K562 (cell line): ENCODE measurements around the gene RNF26. TPM values are rescaled to one million over a fixed set of nuclear protein-coding genes. Genes with fewer than 3 reads are reported as not detected.

Experiments used
- ATAC-seq: fragments of 200-7000 bp; cut with Tn5 transposase; 3 replicates; pipeline ENCODE4 v1.9.1; 2020; ENCODE audit warnings: moderate library complexity
- BruUV-seq: library from RNA; stranded (reverse); fragments of 400-500 nt; replicated peaks from 2 replicates; lab custom pipeline; 2021; lab: Mats Ljungman, UMichigan
- CTCF ChIA-PET: fragments of 300-600 bp; formaldehyde crosslinking; extraction: SDS; loops from one replicate; lab custom pipeline; 2021; ENCODE audit warnings: low intra/inter-chr PET ratio; lab: Yijun Ruan, JAX
- POLR2A ChIA-PET: fragments of 300-600, 350-650 bp; sonication (Branson Sonifier 250); formaldehyde crosslinking; extraction: SDS; loops from one replicate; lab custom pipeline; 2021; ENCODE audit warnings: antibody characterized with exemption, inconsistent platforms; lab: Yijun Ruan, JAX
- DNase-seq, 4 experiments: peaks; one replicate each; pipeline versions ENCODE4 v3.0.0 to v3.0.0-alpha.2; 2011 to 2018; ENCODE audit warnings: low spot score in 3 of 4, mixed read lengths in 3 of 4; ENCODE audit errors: extremely low read depth in 1 of 4
- FAIRE-seq: peaks from 2 replicates; lab custom pipeline; 2011; peaks lifted over from hg19 to GRCh38; lab: Jason Lieb, UNC
- H2AFZ ChIP-seq: 2 replicates; pipeline ENCODE4 v1.6.0; 2011; ENCODE audit warnings: low read depth, low read length, control low read depth, inconsistent platforms
- H3K27ac ChIP-seq: fragments of 200-600 bp; 3 replicates; pipeline ENCODE4 v1.8.0; 2011; ENCODE audit warnings: low read depth, mild to moderate bottlenecking, control low read depth, inconsistent platforms, low read length, moderate library complexity, mixed read lengths; ENCODE audit errors: extremely low read depth
- H3K27me3 ChIP-seq, 2 experiments: fragments of 300-600 bp in 1 of 2; 2 replicates in 1 of 2; 3 replicates in 1 of 2; pipeline versions ENCODE4 v1.6.0 to v1.8.0; 2011; ENCODE audit warnings: inconsistent platforms in 2 of 2, low read length in 2 of 2, mild to moderate bottlenecking in 1 of 2, mixed read lengths in 1 of 2, moderate library complexity in 1 of 2; ENCODE audit not compliant: control insufficient read depth in 2 of 2, insufficient read depth in 2 of 2
- H3K36me3 ChIP-seq: fragments of 300-600 bp; 3 replicates; pipeline ENCODE4 v1.8.0; 2011; ENCODE audit warnings: mild to moderate bottlenecking, low read length, inconsistent platforms; ENCODE audit not compliant: control insufficient read depth, insufficient read depth
- H3K4me1 ChIP-seq, 2 experiments: fragments of 200-600 bp in 1 of 2; replicated peaks in 1 of 2; 2 replicates in 1 of 2; 3 replicates in 1 of 2; pipeline versions ENCODE4 v1.5.1 to v1.8.0; 2011; ENCODE audit warnings: inconsistent platforms in 2 of 2, low read length in 2 of 2, mild to moderate bottlenecking in 1 of 2, mixed read lengths in 1 of 2, moderate library complexity in 1 of 2; ENCODE audit not compliant: control insufficient read depth in 2 of 2, insufficient read depth in 2 of 2
- H3K4me2 ChIP-seq: 2 replicates; pipeline ENCODE4 v1.6.1; 2011; ENCODE audit warnings: low read length, control low read depth, inconsistent platforms, mixed read lengths; ENCODE audit not compliant: insufficient read depth
- H3K4me3 ChIP-seq: fragments of 200-600 bp; sonication (generic), shearing (Covaris generic); 2 replicates; pipeline ENCODE4 v1.5.1; 2016; ENCODE audit warnings: control low read depth, inconsistent platforms
- H3K79me2 ChIP-seq: fragments of 200-600 bp; 3 replicates; pipeline ENCODE4 v1.8.0; 2011; ENCODE audit warnings: low read length, inconsistent platforms; ENCODE audit not compliant: control insufficient read depth, insufficient read depth
- H3K9ac ChIP-seq, 2 experiments: 2 replicates each; pipeline versions ENCODE4 v1.6.0 to v1.6.1; 2011; ENCODE audit warnings: low read depth in 2 of 2, low read length in 2 of 2, control low read depth in 1 of 2, inconsistent platforms in 1 of 2, mild to moderate bottlenecking in 1 of 2, mixed read lengths in 1 of 2; ENCODE audit not compliant: insufficient read depth in 1 of 2
- H3K9me1 ChIP-seq: one replicate; pipeline ENCODE4 v1.6.0; 2011; ENCODE audit warnings: inconsistent platforms, mild to moderate bottlenecking, low read length, moderate library complexity; ENCODE audit not compliant: control insufficient read depth, insufficient read depth
- H3K9me3 ChIP-seq: replicated peaks from 2 replicates; pipeline ENCODE4 v1.5.1; 2011; ENCODE audit warnings: low read depth, low read length, inconsistent platforms; ENCODE audit not compliant: control insufficient read depth, insufficient read depth
- H4K20me1 ChIP-seq: replicated peaks from 2 replicates; pipeline ENCODE4 v1.6.1; 2011; ENCODE audit warnings: low read length, inconsistent platforms, mixed read lengths; ENCODE audit not compliant: control insufficient read depth, insufficient read depth
- CTBP1 ChIP-seq: fragments of 450-650 bp; IDR thresholded peaks from 2 replicates; pipeline ENCODE4 v1.6.1; 2016; ENCODE audit warnings: borderline replicate concordance
- CTCFL ChIP-seq: IDR thresholded peaks from 2 replicates; pipeline ENCODE4 v1.6.1; 2011; ENCODE audit warnings: borderline replicate concordance, low read depth, mild to moderate bottlenecking, moderate library complexity, low read length; ENCODE audit not compliant: insufficient read depth, poor library complexity, severe bottlenecking
- CXXC5 ChIP-seq: fragments of 250-450 bp; sonication (Bioruptor Pico); IDR thresholded peaks from 2 replicates; pipeline ENCODE4 v1.8.0; 2022; ENCODE audit warnings: inconsistent platforms, mild to moderate bottlenecking, moderate library complexity
- GATA2 ChIP-seq: sonication (generic); formaldehyde crosslinking; IDR thresholded peaks from 2 replicates; pipeline ENCODE4 v1.4.0; 2020; ENCODE audit warnings: mild to moderate bottlenecking, missing genetic modification reagents
- HMGXB4 ChIP-seq: sonication (generic); formaldehyde crosslinking; IDR thresholded peaks from 2 replicates; pipeline ENCODE4 v1.8.1; 2023; ENCODE audit warnings: mild to moderate bottlenecking, missing genetic modification reagents
- HNRNPH1 ChIP-seq: fragments of 200-400 bp; formaldehyde crosslinking; optimal IDR thresholded peaks from 2 replicates; pipeline ENCODE3; 2017; ENCODE audit warnings: low read depth, mild to moderate bottlenecking, low read length, moderate library complexity
- KLF16 ChIP-seq: IDR thresholded peaks from 2 replicates; pipeline ENCODE4 v1.6.1; 2016; ENCODE audit warnings: antibody characterized with exemption
- L3MBTL2 ChIP-seq: fragments of 450-650 bp; IDR thresholded peaks from 2 replicates; pipeline ENCODE4 v1.6.1; 2016; ENCODE audit warnings: mild to moderate bottlenecking, moderate library complexity
- MTF1 ChIP-seq: fragments of 250-450 bp; sonication (Bioruptor Pico); IDR thresholded peaks from 2 replicates; pipeline ENCODE4 v1.9.0; 2021; ENCODE audit warnings: moderate library complexity, mild to moderate bottlenecking, inconsistent platforms, borderline replicate concordance
- RUNX1 ChIP-seq: sonication (generic); IDR thresholded peaks from 2 replicates; pipeline ENCODE4 v1.6.1; 2016; ENCODE audit warnings: antibody characterized with exemption, low read depth
- XRCC5 ChIP-seq: fragments of 200-400 bp; formaldehyde crosslinking; IDR thresholded peaks from 2 replicates; pipeline ENCODE4 v1.6.1; 2017; ENCODE audit warnings: low read depth, mild to moderate bottlenecking, low read length
- YY1 ChIP-seq, 3 experiments: IDR thresholded peaks; 2 replicates each; pipeline ENCODE4 v1.6.1; 2011; ENCODE audit warnings: low read length in 2 of 3, mild to moderate bottlenecking in 2 of 3, moderate library complexity in 2 of 3, borderline replicate concordance in 1 of 3, control low read depth in 1 of 3, low read depth in 1 of 3; ENCODE audit not compliant: insufficient read depth in 3 of 3, insufficient replicate concordance in 2 of 3, control insufficient read depth in 1 of 3, insufficient read length in 1 of 3; ENCODE audit errors: extremely low read depth in 1 of 3
- whole genome bisulfite sequencing: fragments of 100-300 bp; shearing (Covaris generic); methylation state at CpG from one replicate; pipeline ENCODE4 v1.1.6; 2016; ENCODE audit warnings: low coverage, mixed read lengths; ENCODE audit not compliant: insufficient coverage; ENCODE audit errors: missing lambda C conversion rate; 5-methylcytosine and 5-hydroxymethylcytosine counted together
- in situ Hi-C: fragments of 300-500 bp; cut with MboI; formaldehyde crosslinking; loops from 4 replicates; pipeline ENCODE4 v1.15.0; 2018; ENCODE audit warnings: inconsistent platforms, mixed read lengths
- intact Hi-C: fragments of 100-400 bp; cut with micrococcal nuclease; formaldehyde crosslinking; loops from 2 replicates; pipeline ENCODE4 v1.14.2; 2022
- polyA plus RNA-seq, 8 experiments: library from polyadenylated mRNA; depleted of rRNA in 4 of 8; stranded (reverse) in 5 of 8; unstranded in 3 of 8; fragments of >200 nt; fragmentation: Nextera tagmentation in 2 of 8; fragmentation: Illumina TruSeq in 1 of 8; extraction: Ambion mirVana in 2 of 8; extraction: Trizol in 1 of 8; gene quantifications; 2 replicates each; pipeline versions ENCODE4 v1.2.1 to v1.2.3, GENCODE V29; 2011 to 2014; ENCODE audit warnings: inconsistent platforms in 1 of 8, missing spikeins in 1 of 8
- total RNA-seq, 7 experiments: library from RNA; depleted of rRNA in 6 of 7; stranded (reverse); fragments of >200 nt in 6 of 7; fragmentation: Illumina TruSeq in 2 of 7; extraction: Trizol in 2 of 7; gene quantifications; 2 replicates each; pipeline versions ENCODE4 v1.2.1 to v1.2.3, GENCODE V29; 2011 to 2021; ENCODE audit warnings: low replicate concordance in 1 of 7

The RNF26 gene
- total and polyA plus RNA-seq, 9 of the 15 experiments (the other 6 are each of a cell fraction or from before 2014, with no cell fraction given): 5.3 to 53.6 (median 12.7) TPM

- no peak; the same call in 1 of the 2 replicates for TF ChIP-seq HMGXB4 (CRISPR knock-in tag)
These were observed 3.4 kb downstream of the RNF26 start (continued) for GRCh38 chr11:119337581-119338317.

- Histone ChIP-seq H3K9me3 (no peaks in the 10 kb centered on the region), H3K4me2 (peak overlapping the region; percentile 66), H3K27ac (0 out of 3 replicates have a peak overlapping the region, but pooled peaks have one; percentile 23), H3K79me2 (peaks cover 30% of the 10 kb centered on the region), H3K36me3 (peaks cover 17% of the 10 kb centered on the region; the same call in 1 of the 3 replicates), H3K9me1 (no peaks in the 10 kb centered on the region), H3K9ac (peak overlapping the region in 1 of 2 experiments; percentile 23; a peak in 1 of 4 replicates), H3K27me3 (peaks cover 0 to 14% of the 10 kb centered on the region in 2 experiments; a peak in 3 of 5 replicates), H4K20me1 (no peaks in the 10 kb centered on the region), H3K4me3 (no peak overlapping the region), H2AFZ (no peak overlapping the region), H3K4me1 (peaks cover 23 to 70% of the 10 kb centered on the region in 2 experiments; a peak in 4 of 5 replicates)
- peak; percentile 88 for FAIRE-seq
- intact Hi-C loops (loop anchor here (2.0 to 5.0 kb wide), 2 partner anchors 34 to 136 kb away; no protein-coding TSS in a partner anchor), in situ Hi-C loops (no loop called here)
- BruUV-seq: no TSS peak
- POLR2A ChIA-PET: interaction anchor here (0.6 to 2.6 kb wide), 21 partner anchors 10 to 450 kb away, joined by 3 to 22 read pairs (median 5); partner anchors contain the start of genes C2CD2L, MCAM and USP2
- 2% methylated on average over 16 of the region's 17 CpGs for WGBS
- peak; percentile 74 to 89 (median 82) for DNase-seq
- ATAC-seq: peak; percentile 73
- CTCF ChIA-PET: interaction anchor here (0.7 to 1.5 kb wide), 3 partner anchors 134 to 432 kb away, joined by 3 to 6 read pairs (median 3); no protein-coding TSS in a partner anchor
- TF ChIP-seq YY1 (IDR thresholded peaks at IDR 0.05; ENCODE audit: borderline replicate concordance in 1 of 3, control insufficient read depth in 1 of 3, extremely low read depth in 1 of 3, insufficient read depth in 3 of 3, insufficient read length in 1 of 3, insufficient replicate concordance in 2 of 3, low read depth in 1 of 3, low read length in 2 of 3): peak in 2 of 3 experiments; percentile 20 to 40
- no peak for TF ChIP-seq HNRNPH1
- no peak for TF ChIP-seq MTF1 (CRISPR knock-in tag)
- TF ChIP-seq CTCFL: peak; percentile 71
- no peak for TF ChIP-seq RUNX1
- peak; percentile 70; the same call in 1 of the 2 replicates for TF ChIP-seq XRCC5
- 0 out of 2 replicates have a peak, but pooled peaks have one; percentile 52 for TF ChIP-seq KLF16
- TF ChIP-seq GATA2 (CRISPR knock-in tag): peak; percentile 34; the same call in 1 of the 2 replicates
- TF ChIP-seq CTBP1: peak; percentile 46; the same call in 1 of the 2 replicates
- 0 out of 2 replicates have a peak, but pooled peaks have one; percentile 16 for TF ChIP-seq L3MBTL2
- TF ChIP-seq CXXC5 (CRISPR knock-in tag): peak; percentile 77
These were observed 4.1 kb downstream of the RNF26 start for GRCh38 chr11:119338318-119338890.
